ENCODE results near the gene MROH2B.
"Not testable (repeated sequence)": the region's sequence is repeated elsewhere in the genome, so short reads cannot be mapped to it uniquely, and the experiment has no call there.

DNA sequence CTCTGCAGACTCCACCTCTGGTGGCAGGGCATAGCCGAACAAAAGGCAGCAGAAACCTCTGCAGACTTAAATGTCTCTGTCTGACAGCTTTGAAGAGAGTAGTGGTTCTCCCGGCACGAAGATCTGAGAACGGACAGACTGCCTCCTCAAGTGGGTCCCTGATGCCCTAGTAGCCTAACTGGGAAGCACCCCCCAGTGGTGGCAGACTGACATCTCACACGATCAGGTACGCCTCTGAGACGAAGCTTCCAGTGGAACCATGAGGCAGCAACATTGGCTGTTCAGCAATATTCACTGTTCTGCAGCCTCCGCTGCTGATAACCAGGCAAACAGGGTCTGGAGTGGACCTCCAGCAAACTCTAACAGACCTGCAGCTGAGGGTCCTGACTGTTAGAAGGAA is 48.5 kb downstream of the MROH2B start:
- TF ChIP-seq TCF7L2 (IDR thresholded peaks at IDR 0.05; ENCODE audit: borderline replicate concordance, extremely low read depth, insufficient read depth, insufficient read length); EGR1 (IDR thresholded peaks at IDR 0.05; ENCODE audit: low read depth); SP1 (IDR thresholded peaks at IDR 0.05; ENCODE audit: low read depth); SIN3A (IDR thresholded peaks at IDR 0.05; ENCODE audit: low read depth); EZH2 (IDR thresholded peaks at IDR 0.05); POLR2AphosphoS5 (IDR thresholded peaks at IDR 0.05; ENCODE audit: low read depth, low read length); EZH2phosphoT487 (IDR thresholded peaks at IDR 0.05; ENCODE audit: borderline replicate concordance); MAX (IDR thresholded peaks at IDR 0.05): not testable (repeated sequence)
- TF ChIP-seq, protein P1, sequence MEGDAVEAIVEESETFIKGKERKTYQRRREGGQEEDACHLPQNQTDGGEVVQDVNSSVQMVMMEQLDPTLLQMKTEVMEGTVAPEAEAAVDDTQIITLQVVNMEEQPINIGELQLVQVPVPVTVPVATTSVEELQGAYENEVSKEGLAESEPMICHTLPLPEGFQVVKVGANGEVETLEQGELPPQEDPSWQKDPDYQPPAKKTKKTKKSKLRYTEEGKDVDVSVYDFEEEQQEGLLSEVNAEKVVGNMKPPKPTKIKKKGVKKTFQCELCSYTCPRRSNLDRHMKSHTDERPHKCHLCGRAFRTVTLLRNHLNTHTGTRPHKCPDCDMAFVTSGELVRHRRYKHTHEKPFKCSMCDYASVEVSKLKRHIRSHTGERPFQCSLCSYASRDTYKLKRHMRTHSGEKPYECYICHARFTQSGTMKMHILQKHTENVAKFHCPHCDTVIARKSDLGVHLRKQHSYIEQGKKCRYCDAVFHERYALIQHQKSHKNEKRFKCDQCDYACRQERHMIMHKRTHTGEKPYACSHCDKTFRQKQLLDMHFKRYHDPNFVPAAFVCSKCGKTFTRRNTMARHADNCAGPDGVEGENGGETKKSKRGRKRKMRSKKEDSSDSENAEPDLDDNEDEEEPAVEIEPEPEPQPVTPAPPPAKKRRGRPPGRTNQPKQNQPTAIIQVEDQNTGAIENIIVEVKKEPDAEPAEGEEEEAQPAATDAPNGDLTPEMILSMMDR (IDR thresholded peaks at IDR 0.05 in 2 of 3, conservative IDR thresholded peaks at IDR 0.05 in 1 of 3; ENCODE audit: borderline replicate concordance in 1 of 3, insufficient read depth in 1 of 3, low read depth in 2 of 3, low read length in 2 of 3): not testable (repeated sequence)

Measured in HCT116 (cell line).